ENCODE measurements around the gene TOMM70. TPM values are rescaled to one million over a fixed set of nuclear protein-coding genes. Genes with fewer than 3 reads are reported as not detected.

The TOMM70 gene
- total and polyA plus RNA-seq, 2 of the 8 experiments (the other 6 are each of a cell fraction or from before 2014, with no cell fraction given) = 10.9 to 52.1 TPM

GRCh38 chr3:100438623-100438974 is 37.7 kb upstream of the TOMM70 start:
- H3K56ac ChIP-seq (replicated peaks; ENCODE audit: insufficient read length, low read depth, low read length) = no peak overlapping the region
- H3K27ac ChIP-seq (ENCODE audit: low read depth, low read length) = no peak overlapping the region
- H2BK12ac ChIP-seq (ENCODE audit: low read depth, low read length) = no peak overlapping the region
- ChIA-PET CTCF (ENCODE audit: partially characterized antibody) (no interaction called here), POLR2A (ENCODE audit: partially characterized antibody) (no interaction called here)
- H3K9me3 ChIP-seq (ENCODE audit: insufficient read depth in 2 of 2, low read depth in 1 of 2, low read length in 1 of 2) = peaks cover 0 to 3% of the 10 kb centered on the region in 2 experiments; a peak in 1 of 4 replicates
- no peak overlapping the region for H2BK5ac ChIP-seq (ENCODE audit: low read depth, low read length)
- H3K18ac ChIP-seq (ENCODE audit: extremely low read depth, low read length) = no peak overlapping the region
- H3K79me1 ChIP-seq (ENCODE audit: low read depth, low read length) = no peaks in the 10 kb centered on the region; the same call in 1 of the 2 replicates
- WGBS, 2 experiments (ENCODE audit: extremely low coverage in 1 of 2, insufficient coverage in 1 of 2, insufficient read length in 1 of 2, insufficient replicate concordance in 2 of 2, low coverage in 1 of 2, low lambda C conversion rate in 2 of 2, missing lambda C conversion rate in 1 of 2) = 91% methylated on average over 2 of the region's 2 CpGs; no CpG with 5 or more reads in 1 of the 2 experiments
- DNase-seq (ENCODE audit: low read depth in 1 of 2, low spot score in 2 of 2) (no peak), FAIRE-seq (no peak)
- H4K20me1 ChIP-seq (replicated peaks in 1 of 2; ENCODE audit: control insufficient read depth in 1 of 2, insufficient read depth in 2 of 2, low read length in 2 of 2) = no peaks in the 10 kb centered on the region
- no peak overlapping the region for H2AK5ac ChIP-seq (ENCODE audit: low read depth, low read length)
- no peak overlapping the region for H2BK20ac ChIP-seq (ENCODE audit: low read length)
- no peaks in the 10 kb centered on the region for H3K27me3 ChIP-seq (replicated peaks in 1 of 4; ENCODE audit: control insufficient read depth in 3 of 4, extremely low read depth in 1 of 4, insufficient read depth in 3 of 4, low read length in 3 of 4)
- no peak overlapping the region for H3K9ac ChIP-seq (replicated peaks in 1 of 4; ENCODE audit: extremely low read depth in 1 of 4, low read depth in 3 of 4, low read length in 3 of 4)
- no peaks in the 10 kb centered on the region for H3K4me1 ChIP-seq (replicated peaks in 1 of 4; ENCODE audit: control insufficient read depth in 3 of 4, insufficient read depth in 4 of 4, low read length in 3 of 4)
- H3K79me2 ChIP-seq (ENCODE audit: control insufficient read depth in 1 of 2, insufficient read depth in 2 of 2, low read length in 2 of 2) = no peaks in the 10 kb centered on the region
- no peak overlapping the region for H4K5ac ChIP-seq (ENCODE audit: insufficient read length, low read depth, low read length)
- H3K23me2 ChIP-seq (ENCODE audit: low read depth, low read length) = no peaks in the 10 kb centered on the region
- no peak overlapping the region for H3K23ac ChIP-seq (ENCODE audit: insufficient read length)
- H4K91ac ChIP-seq (replicated peaks; ENCODE audit: insufficient read length, low read length) = no peak overlapping the region
- no peak overlapping the region for H3K4me3 ChIP-seq (ENCODE audit: extremely low read depth in 1 of 4, insufficient read depth in 2 of 4, low read depth in 3 of 4, low read length in 4 of 4)
- no peak overlapping the region for H3K4ac ChIP-seq (replicated peaks; ENCODE audit: insufficient read length, low read depth, low read length)
- peaks cover 0 to 3% (median 0%) of the 10 kb centered on the region in 4 experiments; a peak in 2 of 8 replicates for H3K36me3 ChIP-seq (ENCODE audit: control insufficient read depth in 2 of 4, insufficient read depth in 4 of 4, low read length in 3 of 4)
- H2AFZ ChIP-seq (ENCODE audit: low read length) = no peak overlapping the region
- no peak overlapping the region for H3K4me2 ChIP-seq (ENCODE audit: insufficient read depth in 1 of 2, low read depth in 2 of 2, low read length in 2 of 2)
- no peak overlapping the region for H2BK120ac ChIP-seq (replicated peaks; ENCODE audit: low read depth, low read length)
- H4K8ac ChIP-seq (ENCODE audit: extremely low read depth, insufficient read depth, low read length) = no peak overlapping the region
- TF ChIP-seq SRF (IDR thresholded peaks at IDR 0.05; ENCODE audit: low read depth, low read length) (no peak), ZNF274 (IDR thresholded peaks at IDR 0.05; ENCODE audit: borderline replicate concordance, extremely low read depth, low read length) (no peak), RAD21 (IDR thresholded peaks at IDR 0.05 in 1 of 2, conservative IDR thresholded peaks at IDR 0.05 in 1 of 2; ENCODE audit: low read depth in 2 of 2, low read length in 2 of 2) (no peak), TCF12 (IDR thresholded peaks at IDR 0.05; ENCODE audit: low read depth, low read length) (no peak), SP2 (IDR thresholded peaks at IDR 0.05; ENCODE audit: low read length) (no peak), MAFK (IDR thresholded peaks at IDR 0.05; ENCODE audit: low read depth, low read length) (no peak), TEAD4 (IDR thresholded peaks at IDR 0.05; ENCODE audit: low read depth, low read length) (no peak), ATF2 (IDR thresholded peaks at IDR 0.05; ENCODE audit: low read length) (no peak), SP4 (IDR thresholded peaks at IDR 0.05; ENCODE audit: low read length) (no peak)
- H3K14ac ChIP-seq (ENCODE audit: insufficient read length) = no peak overlapping the region
- H2BK15ac ChIP-seq (ENCODE audit: low read length) = no peak overlapping the region

Data from H1 (cell line).